ENCODE results near the gene VWA1.

GRCh38 chr1:1436630-1437032 lies 1.1 kb downstream of the VWA1 start:
- TF ChIP-seq ZFP3 (CRISPR knock-in tag; IDR thresholded peaks at IDR 0.05) (no peak), BACH2 (CRISPR knock-in tag; IDR thresholded peaks at IDR 0.05; ENCODE audit: borderline replicate concordance) (no peak), SNAI2 (CRISPR knock-in tag; IDR thresholded peaks at IDR 0.05) (no peak), GLIS3 (CRISPR knock-in tag; IDR thresholded peaks at IDR 0.05) (no peak), ISL1 (CRISPR knock-in tag; IDR thresholded peaks at IDR 0.05) (no peak), RARB (CRISPR knock-in tag; IDR thresholded peaks at IDR 0.05) (no peak), PATZ1 (CRISPR knock-in tag; IDR thresholded peaks at IDR 0.05; ENCODE audit: borderline replicate concordance) (no peak), CSDC2 (CRISPR knock-in tag; IDR thresholded peaks at IDR 0.05) (no peak), TSHZ2 (CRISPR knock-in tag; IDR thresholded peaks at IDR 0.05) (no peak), ZNF8 (CRISPR knock-in tag; IDR thresholded peaks at IDR 0.05) (no peak), CREB5 (CRISPR knock-in tag; IDR thresholded peaks at IDR 0.05; ENCODE audit: low read depth) (no peak), ARNTL (CRISPR knock-in tag; IDR thresholded peaks at IDR 0.05; ENCODE audit: borderline replicate concordance, low read depth) (no peak), ZFP30 (CRISPR knock-in tag; IDR thresholded peaks at IDR 0.05) (no peak), ZNF70 (CRISPR knock-in tag; IDR thresholded peaks at IDR 0.05) (no peak)
